HG03439 (cell line): ENCODE data around the gene KCNK4.

Experiments
- ATAC-seq: cut with Tn5 transposase; IDR thresholded peaks from one replicate; pipeline ENCODE4 v1.9.1; 2021; ENCODE audit warnings: mild to moderate bottlenecking, moderate library complexity; ENCODE audit not compliant: unreplicated experiment

The KCNK4 gene

GRCh38 chr11:64253043-64253442 lies 38.1 kb upstream of the KCNK4 start:
- ATAC-seq = no peak

- no peak for ATAC-seq
Observed at GRCh38 chr11:64253481-64253880, 37.6 kb upstream of the KCNK4 start.

GRCh38 chr11:64254326-64254725 lies 36.8 kb upstream of the KCNK4 start:
- no peak for ATAC-seq

GRCh38 chr11:64255135-64256128 lies 35.7 kb upstream of the KCNK4 start:
- ATAC-seq = no peak

GRCh38 chr11:64256300-64256699 lies 34.8 kb upstream of the KCNK4 start:
- ATAC-seq = no peak

GRCh38 chr11:64258356-64258755 lies 32.7 kb upstream of the KCNK4 start:
- no peak for ATAC-seq

- ATAC-seq = no peak
Observed at GRCh38 chr11:64258946-64259532, 32.1 kb upstream of the KCNK4 start.

GRCh38 chr11:64259533-64260067 lies 31.5 kb upstream of the KCNK4 start:
- ATAC-seq = no peak

- no peak for ATAC-seq
Observed at GRCh38 chr11:64260147-64260708, 30.9 kb upstream of the KCNK4 start.

- no peak for ATAC-seq
Observed at GRCh38 chr11:64261556-64262080, 29.5 kb upstream of the KCNK4 start.

GRCh38 chr11:64262271-64263002 lies 28.7 kb upstream of the KCNK4 start:
- ATAC-seq = no peak

GRCh38 chr11:64263021-64263946 lies 27.8 kb upstream of the KCNK4 start:
- ATAC-seq = no peak

GRCh38 chr11:64263947-64264317 lies 27.2 kb upstream of the KCNK4 start:
- ATAC-seq = no peak

- no peak for ATAC-seq
Observed at GRCh38 chr11:64264371-64264852, 26.7 kb upstream of the KCNK4 start.

- ATAC-seq = no peak
Observed at GRCh38 chr11:64265176-64266160, 25.6 kb upstream of the KCNK4 start.

- ATAC-seq = no peak
Observed at GRCh38 chr11:64266339-64266738, 24.8 kb upstream of the KCNK4 start.

GRCh38 chr11:64267207-64267945 lies 23.7 kb upstream of the KCNK4 start:
- no peak for ATAC-seq
